ENCODE results near the gene OR2F2.

GRCh38 chr7:143929224-143929920, 5.7 kb upstream of the OR2F2 start:
- no peak for TF ChIP-seq CTCF (IDR thresholded peaks at IDR 0.05)
- TF ChIP-seq POLR2A (IDR thresholded peaks at IDR 0.05): no peak
